Liver (tissue), 3 donors: ENCODE data around the gene TNFRSF13B.
"Not testable (repeated sequence)": the region's sequence is repeated elsewhere in the genome, so short reads cannot be mapped to it uniquely, and the experiment has no call there.

Experiments
- ATF3 ChIP-seq: IDR thresholded peaks from 2 replicates; pipeline ENCODE4 v1.6.1; 2016; ENCODE audit warnings: antibody characterized with exemption
- CTCF ChIP-seq: fragments of 150-350 bp; IDR thresholded peaks from 2 replicates; pipeline ENCODE4 v1.5.1; 2017; ENCODE audit warnings: improper control_type of control experiment, low read depth, low read length; ENCODE audit not compliant: missing input control
- EGR1 ChIP-seq, 2 donors: IDR thresholded peaks; 2 replicates each; pipeline ENCODE4 v1.6.1; 2016 to 2018; ENCODE audit warnings: antibody characterized with exemption in 2 of 2, low read depth in 2 of 2
- FOXA1 ChIP-seq: IDR thresholded peaks from 2 replicates; pipeline ENCODE4 v1.6.1; 2016; ENCODE audit warnings: antibody characterized with exemption
- GABPA ChIP-seq, 2 donors: IDR thresholded peaks in 1 of 2; conservative IDR thresholded peaks in 1 of 2; 2 replicates each; pipeline ENCODE4 v1.6.1; 2016; ENCODE audit warnings: antibody characterized with exemption in 2 of 2, mild to moderate bottlenecking in 1 of 2, moderate library complexity in 1 of 2
- HNF4A ChIP-seq, 2 donors: conservative IDR thresholded peaks; 2 replicates each; pipeline ENCODE4 v1.6.1; 2016; ENCODE audit warnings: antibody characterized with exemption in 2 of 2, mild to moderate bottlenecking in 2 of 2
- MAX ChIP-seq: IDR thresholded peaks from 2 replicates; pipeline ENCODE4 v1.6.1; 2016; ENCODE audit warnings: antibody characterized with exemption
- NR2F2 ChIP-seq: IDR thresholded peaks from 2 replicates; pipeline ENCODE4 v1.6.1; 2016; ENCODE audit warnings: antibody characterized with exemption
- RAD21 ChIP-seq, 2 donors: IDR thresholded peaks; 2 replicates each; pipeline ENCODE4 v1.6.1; 2016; ENCODE audit warnings: antibody characterized with exemption in 2 of 2, mild to moderate bottlenecking in 2 of 2
- REST ChIP-seq: IDR thresholded peaks from 2 replicates; pipeline ENCODE4 v1.6.1; 2016; ENCODE audit warnings: antibody characterized with exemption, mild to moderate bottlenecking
- RXRA ChIP-seq, 2 donors: IDR thresholded peaks; 2 replicates each; pipeline ENCODE4 v1.6.1; 2017 to 2018; ENCODE audit warnings: antibody characterized with exemption in 2 of 2, mild to moderate bottlenecking in 1 of 2
- SP1 ChIP-seq: IDR thresholded peaks from 2 replicates; pipeline ENCODE4 v1.6.1; 2018; ENCODE audit warnings: antibody characterized with exemption, mild to moderate bottlenecking
- TAF1 ChIP-seq: conservative IDR thresholded peaks from 2 replicates; pipeline ENCODE4 v1.6.1; 2016; ENCODE audit warnings: antibody characterized with exemption, mild to moderate bottlenecking
- ZBTB33 ChIP-seq: IDR thresholded peaks from 2 replicates; pipeline ENCODE4 v1.6.1; 2016; ENCODE audit warnings: antibody characterized with exemption
- donor health status: healthy.
- donor health status: healthy.

GRCh38 chr17:17011043-17011907 is 39.4 kb upstream of the TNFRSF13B start:
- not testable (repeated sequence) for TF ChIP-seq CTCF; RAD21 (IDR thresholded peaks at IDR 0.05); GABPA (IDR thresholded peaks at IDR 0.05 in 1 of 2, conservative IDR thresholded peaks at IDR 0.05 in 1 of 2); HNF4A (conservative IDR thresholded peaks at IDR 0.05); SP1; FOXA1; EGR1 (IDR thresholded peaks at IDR 0.05; ENCODE audit: low read depth in 2 of 2); ZBTB33; REST; ATF3; TAF1; NR2F2; RXRA (IDR thresholded peaks at IDR 0.05); MAX
